GM18873 (cell line): ENCODE results near the gene BCL11B.

ENCODE experiments used
- ATAC-seq: cut with Tn5 transposase; IDR thresholded peaks from one replicate; pipeline ENCODE4 v1.9.1; 2021; ENCODE audit warnings: mild to moderate bottlenecking, moderate library complexity, moderate number of reproducible peaks; ENCODE audit not compliant: unreplicated experiment, low FRiP score

BCL11B gene

DNA sequence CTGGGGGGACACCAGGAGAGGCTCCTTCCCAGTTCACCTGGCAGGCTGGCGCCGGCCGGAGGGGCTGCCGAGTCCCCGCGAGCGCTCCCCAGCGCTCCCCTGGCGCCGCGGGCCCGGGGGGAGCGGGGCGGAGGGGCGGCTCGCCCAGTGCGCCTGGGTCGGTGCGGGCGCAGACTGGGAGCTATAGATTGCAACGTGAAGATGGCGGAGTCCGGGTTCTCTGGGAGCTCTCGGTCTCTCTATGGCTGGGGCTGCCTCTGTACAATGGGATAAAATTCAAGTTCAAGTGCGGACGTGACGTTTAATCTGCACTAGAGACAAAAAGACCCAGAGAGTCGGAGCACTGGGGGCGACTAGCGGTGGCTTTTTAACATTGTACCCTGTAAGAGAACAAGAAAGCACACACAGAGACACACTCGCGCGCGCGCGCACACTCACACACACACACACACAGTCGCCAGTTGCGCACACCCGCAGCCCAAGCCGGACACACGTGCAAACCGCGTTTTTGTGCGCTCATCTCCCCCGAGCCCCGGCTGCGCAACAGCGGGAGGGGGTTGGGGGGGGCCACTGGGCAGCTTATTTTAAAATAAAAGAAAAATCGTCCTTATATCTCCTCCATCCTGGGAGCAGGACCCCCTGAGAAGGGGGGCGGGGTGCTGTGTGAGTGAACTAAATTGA lies at the start of gene BCL11B:
TSS of gene BCL11B (minus strand) at position 247 of the 681 bp plus-strand sequence. CDS start 979 bp downstream, outside the sequence.
- ATAC-seq = peak; percentile 56

DNA sequence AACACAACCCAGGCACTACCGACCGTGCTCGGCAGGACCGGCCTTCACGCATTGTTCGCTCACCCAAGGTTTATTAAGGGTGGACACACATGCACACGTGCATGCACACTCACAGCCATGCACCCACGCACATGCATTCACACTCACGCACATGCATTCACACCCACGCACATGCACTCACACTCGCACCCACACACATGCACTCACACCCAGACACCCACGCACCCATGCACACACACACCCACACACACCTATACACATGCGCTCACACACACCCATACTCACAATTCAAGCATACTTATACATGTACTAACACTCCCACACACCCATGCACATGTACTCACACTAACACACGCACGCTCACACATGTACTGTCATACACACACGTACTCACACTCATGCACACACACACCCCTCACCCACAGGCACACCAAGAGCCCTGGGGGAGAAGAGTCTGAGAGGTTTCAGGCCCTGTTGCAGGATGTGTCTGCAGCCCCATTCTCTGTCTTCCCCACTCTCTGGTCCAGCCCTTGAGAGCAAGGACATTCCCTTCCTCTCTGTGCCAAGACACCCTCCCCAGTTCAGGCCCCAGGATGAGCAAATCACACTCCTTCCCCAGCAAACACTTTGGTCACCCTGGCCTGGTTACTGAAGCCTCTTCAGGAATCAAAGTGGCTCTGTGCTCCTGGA lies 49.4 kb upstream of the BCL11B start:
- no peak for ATAC-seq

GRCh38 chr14:99320621-99321235 lies 48.7 kb upstream of the BCL11B start:
- no peak for ATAC-seq

DNA sequence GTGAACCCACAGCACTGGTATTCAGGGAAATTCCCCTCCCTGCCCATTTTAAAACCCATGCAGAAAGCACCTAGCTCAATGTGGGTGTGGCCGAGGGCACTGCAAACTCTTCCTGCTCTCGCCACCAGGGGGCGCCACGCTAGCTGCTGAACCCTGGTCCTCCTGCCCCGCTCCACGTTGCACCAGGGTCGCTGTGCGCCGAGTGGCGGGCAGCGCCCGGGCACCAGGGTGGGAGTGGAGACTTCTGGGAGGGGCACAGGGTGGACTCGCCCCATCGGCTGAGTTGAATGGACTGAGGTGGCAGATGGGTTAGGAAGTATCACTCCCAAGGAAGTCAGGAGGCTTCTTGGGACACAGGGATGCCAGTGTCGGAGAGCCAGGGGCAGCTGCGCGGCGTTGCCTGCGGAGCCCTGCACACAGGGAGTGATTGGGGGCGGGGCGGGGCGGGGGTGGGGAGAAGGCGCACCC lies 48.1 kb upstream of the BCL11B start:
- no peak for ATAC-seq

DNA sequence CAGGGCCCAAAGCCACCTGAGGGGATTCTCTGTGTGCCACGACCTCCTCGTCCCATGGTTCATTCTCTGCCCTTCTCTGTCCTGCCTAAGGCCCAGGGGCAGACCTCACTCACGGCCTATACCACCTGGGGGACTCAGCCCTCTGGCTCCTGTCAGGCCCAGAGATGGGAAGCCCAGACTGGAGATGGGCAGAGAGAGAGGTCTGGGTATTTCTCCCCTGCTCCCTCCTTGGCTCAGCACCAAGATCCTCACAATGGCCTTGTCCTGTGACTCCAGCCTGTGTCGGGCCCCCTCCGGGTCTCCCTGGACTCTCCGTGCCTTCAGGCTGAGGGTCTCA lies 46.9 kb upstream of the BCL11B start:
- ATAC-seq = no peak

DNA sequence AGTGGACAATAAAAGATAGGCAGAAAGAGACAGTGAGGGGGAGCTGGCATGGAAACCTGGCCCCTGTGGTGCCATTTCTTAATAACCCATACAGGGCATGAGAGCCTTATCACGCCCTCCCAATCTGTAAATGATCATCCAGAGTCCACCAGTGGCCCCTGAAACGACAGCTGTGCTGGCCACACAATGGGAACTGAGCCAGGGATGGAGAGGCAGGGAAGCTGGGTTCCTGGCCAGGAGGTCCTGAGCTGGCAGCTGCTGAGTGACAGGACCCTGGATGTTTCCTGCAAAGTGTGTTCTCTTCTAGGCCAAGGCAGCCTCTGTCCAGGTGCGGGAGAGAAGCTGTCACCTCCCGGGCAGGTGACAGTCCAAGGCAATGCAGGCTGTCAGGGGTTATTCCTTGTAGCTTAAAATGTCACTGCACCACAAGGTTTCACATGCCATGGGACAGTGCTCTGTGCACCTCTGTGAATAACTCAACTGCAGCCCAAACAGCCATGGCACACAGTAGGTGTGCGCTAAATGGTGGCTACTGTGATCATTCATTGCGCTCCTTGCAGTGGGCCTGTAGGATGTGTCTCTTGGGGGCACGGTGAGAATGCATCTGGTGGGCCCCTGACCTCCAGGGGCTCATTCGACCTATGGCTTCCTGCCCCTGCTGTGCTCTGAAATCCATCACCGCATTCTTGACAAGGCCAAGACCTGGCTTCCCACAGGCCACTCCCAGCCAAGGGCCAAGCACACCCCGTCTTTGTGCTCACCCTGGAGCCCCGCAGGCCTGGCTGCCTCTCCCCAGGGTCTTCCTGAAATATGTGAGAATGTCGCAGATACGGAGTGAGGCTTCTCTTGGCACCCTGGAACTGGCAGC lies 46.3 kb upstream of the BCL11B start:
- no peak for ATAC-seq

DNA sequence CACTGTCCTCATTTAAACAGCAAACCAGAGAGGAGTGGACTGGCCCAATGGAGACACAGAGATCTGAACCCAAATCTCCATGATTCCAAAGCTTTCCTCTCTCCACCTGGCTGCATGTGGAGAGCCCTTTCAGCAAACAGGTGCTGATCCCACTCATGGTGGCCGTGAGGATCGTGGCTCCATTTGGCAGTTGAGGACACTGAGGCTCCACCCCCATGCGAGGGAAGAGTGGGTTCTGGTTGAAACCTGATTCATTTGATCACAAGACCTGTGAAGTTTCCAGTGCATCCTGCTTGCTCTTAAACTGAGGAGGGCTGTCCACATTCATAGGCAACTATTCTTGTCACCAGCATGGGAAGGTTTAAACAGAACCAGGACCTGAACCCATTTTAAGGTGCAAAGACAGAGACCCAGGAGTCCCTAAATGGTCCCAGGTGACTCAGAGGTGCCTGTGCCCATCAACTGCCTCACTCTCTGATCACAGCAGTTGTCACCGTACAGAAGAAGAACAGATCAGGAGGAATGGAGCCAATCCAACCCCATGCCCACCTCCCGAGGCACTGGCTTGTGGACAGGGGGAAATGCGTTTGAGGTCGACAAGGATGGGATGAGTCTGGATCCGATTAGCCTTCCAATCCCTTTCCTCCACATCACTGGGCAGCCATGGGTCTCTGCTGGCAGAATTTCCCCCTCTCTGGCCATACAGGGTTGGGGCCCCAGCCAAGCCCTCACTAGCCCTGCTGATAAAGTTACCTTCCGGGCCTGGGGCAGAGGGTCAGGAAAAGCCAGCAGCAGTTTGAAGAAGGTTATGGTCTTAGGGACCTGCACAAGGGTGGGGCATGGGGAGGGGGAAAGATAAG lies 45.5 kb upstream of the BCL11B start:
- ATAC-seq = no peak

DNA sequence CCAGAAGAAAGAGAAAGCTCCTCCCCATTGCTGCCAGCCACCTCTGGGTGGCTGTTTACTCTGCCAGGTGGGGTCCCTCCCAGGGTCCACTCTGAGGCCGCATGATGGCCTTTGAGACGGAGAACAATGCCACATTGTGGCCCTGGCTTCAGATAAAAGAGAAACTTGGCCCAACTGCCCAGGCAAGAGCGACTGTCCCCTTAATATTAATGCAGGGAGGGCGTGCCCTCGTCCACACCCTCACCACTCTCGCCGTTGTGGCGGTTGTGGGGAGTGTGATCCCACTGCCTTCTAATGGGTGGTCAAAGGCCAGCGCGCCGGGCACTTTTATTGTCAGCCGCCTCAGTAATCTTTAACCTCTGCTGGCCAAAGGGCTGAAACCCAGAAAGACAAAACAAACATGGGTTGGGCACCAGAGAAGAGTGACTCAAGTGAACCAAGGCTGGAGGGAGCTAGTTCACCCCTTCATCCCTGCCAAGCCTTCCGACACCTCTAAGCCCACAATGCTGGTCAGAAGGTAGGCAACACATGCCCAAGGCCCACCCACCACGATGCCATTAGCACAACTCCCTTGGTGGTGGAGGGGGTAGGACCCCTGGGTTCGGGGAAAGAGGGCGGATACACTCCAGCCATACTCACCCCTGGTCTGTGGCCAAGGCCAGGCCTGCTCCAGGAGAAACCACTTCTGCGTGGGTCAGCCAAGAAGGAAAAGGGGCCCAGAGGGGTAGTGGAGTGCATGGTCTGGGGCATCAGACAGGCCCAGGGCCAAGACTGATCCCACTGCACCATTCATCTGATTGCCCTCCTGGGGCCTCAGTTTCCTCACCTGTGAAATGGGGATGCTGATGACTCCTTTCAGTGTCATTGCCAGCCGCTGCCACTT lies 44.5 kb upstream of the BCL11B start:
- no peak for ATAC-seq

DNA sequence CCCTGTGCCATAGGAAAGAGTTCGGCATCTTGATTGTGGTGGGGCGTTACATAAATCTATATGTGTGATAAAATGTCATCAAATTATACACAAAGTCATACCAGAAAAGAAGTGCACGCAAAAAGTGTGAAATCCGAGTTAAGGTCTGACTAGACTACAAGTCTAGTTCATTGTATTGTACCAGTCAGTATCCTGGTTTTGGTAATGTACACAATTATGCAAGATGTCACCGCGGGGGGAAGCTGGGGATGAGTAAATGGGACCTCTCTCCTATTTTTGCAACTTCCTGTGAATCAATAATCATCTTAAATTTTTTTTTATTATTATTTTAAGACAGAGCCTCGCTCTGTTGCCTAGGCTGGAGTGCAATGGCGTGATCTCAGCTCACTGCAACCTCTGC lies 43.2 kb upstream of the BCL11B start:
- ATAC-seq = no peak

- no peak for ATAC-seq
These were observed 42.6 kb upstream of the BCL11B start for GRCh38 chr14:99314623-99315022.

DNA sequence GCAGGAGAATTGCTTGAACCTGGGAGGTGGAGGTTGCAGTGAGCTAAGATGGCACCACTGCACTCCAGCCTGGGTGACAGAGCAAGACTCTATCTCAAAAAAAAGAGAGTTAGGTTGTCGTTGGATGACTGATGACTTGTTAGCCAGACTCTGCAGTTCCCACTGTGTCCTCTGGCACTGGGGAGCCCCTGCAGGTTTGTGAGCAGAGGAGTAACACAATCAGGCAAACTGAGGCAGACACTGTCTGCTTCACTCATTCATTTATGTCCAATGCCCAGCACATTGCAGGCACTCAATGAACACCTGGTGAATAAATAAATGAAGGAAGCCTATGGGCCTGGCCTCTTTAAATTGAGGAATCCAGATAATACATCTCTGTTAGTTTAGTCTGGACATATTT lies 41.2 kb upstream of the BCL11B start:
- ATAC-seq = no peak

GRCh38 chr14:99312106-99312505 lies 40.1 kb upstream of the BCL11B start:
- no peak for ATAC-seq

- ATAC-seq = no peak
These were observed 37.3 kb upstream of the BCL11B start for GRCh38 chr14:99309220-99309766.

DNA sequence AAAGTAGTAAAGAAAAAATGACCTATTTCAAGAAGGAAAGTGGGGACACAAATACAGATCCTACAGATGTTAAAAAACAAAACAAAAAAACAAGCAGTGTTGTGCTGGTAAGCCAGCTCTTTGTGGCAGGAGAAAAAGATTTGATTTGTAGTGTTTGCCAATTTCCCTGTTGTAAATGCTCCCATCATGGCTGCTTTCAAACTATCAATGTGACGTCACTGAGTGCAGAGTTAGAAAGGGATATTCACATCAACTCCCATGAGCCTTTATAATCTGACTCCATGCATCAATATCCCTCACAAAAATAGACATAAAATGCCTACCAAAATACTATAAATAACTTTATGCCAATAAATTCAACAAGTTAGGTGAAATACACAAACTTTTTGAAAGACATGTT lies 32.2 kb upstream of the BCL11B start:
- ATAC-seq = no peak

DNA sequence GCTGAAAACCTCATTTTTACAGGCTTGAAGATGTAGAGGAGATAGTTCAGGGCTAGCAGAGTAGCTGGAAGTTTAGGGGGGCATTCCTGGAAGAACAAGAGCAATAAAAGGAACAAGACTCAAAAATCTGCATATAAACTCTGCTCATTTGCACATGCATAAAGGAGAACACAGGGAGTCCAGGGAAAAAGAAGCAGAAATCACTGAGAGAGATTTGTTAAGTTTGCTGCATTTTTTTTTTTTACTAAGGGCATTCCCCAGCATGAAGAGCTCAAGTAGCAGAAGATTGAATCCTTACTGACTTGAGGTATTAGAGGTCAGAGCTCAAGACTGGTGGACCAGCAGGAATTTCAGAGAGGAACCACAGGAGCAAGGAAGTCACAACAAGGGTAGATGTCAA lies 28.2 kb upstream of the BCL11B start:
- ATAC-seq = no peak

GRCh38 chr14:99296517-99296916 lies 24.5 kb upstream of the BCL11B start:
- no peak for ATAC-seq

GRCh38 chr14:99289394-99290189 lies 17.6 kb upstream of the BCL11B start:
- no peak for ATAC-seq

DNA sequence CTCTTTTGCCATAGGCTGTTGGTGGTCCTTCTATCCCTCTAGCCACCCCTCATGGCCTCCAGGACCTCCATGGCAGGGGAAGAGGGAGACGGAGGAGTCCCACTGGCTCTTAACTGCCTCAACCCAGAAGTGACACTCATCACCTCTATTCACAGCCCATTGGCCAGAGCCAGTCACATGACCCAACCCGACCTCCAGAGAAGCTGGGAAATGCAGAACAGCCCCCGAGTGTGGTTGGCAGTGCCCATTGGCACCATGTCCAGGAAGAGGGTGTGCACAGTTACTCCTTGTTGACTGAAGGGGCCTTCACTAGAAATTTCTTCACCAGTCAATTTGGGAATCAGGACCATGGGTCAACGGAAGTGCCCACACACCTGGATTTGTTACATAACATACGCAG lies 17.0 kb upstream of the BCL11B start:
- no peak for ATAC-seq
